MM.1S (cell line): ENCODE measurements around the gene NMNAT3.

Experiments used
- DNase-seq: peaks from one replicate; pipeline ENCODE4 v3.0.0-alpha.2; 2015
- H2AFZ ChIP-seq: fragments of 300-600 bp; sonication (generic); 2 replicates; pipeline ENCODE4 v1.6.0; 2016; ENCODE audit warnings: antibody characterized with exemption, low read length
- H3F3A ChIP-seq: fragments of 300-600 bp; sonication (generic); 2 replicates; pipeline ENCODE4 v1.6.1; 2016; ENCODE audit warnings: mild to moderate bottlenecking, antibody characterized with exemption, low read length, moderate library complexity, mixed read lengths; ENCODE audit not compliant: insufficient read depth
- H3K27ac ChIP-seq: fragments of 300-600 bp; sonication (generic); 2 replicates; pipeline ENCODE4 v1.5.1; 2016; ENCODE audit warnings: mild to moderate bottlenecking, low read length
- H3K27me3 ChIP-seq: fragments of 300-600 bp; sonication (generic); replicated peaks from 2 replicates; pipeline ENCODE4 v1.6.0; 2016; ENCODE audit warnings: low read length; ENCODE audit not compliant: insufficient read depth
- H3K36me3 ChIP-seq: fragments of 300-600 bp; sonication (generic); replicated peaks from 2 replicates; pipeline ENCODE4 v1.6.1; 2016; ENCODE audit warnings: mild to moderate bottlenecking, low read length, mixed read lengths; ENCODE audit not compliant: insufficient read depth
- H3K4me1 ChIP-seq: fragments of 300-600 bp; sonication (generic); 2 replicates; pipeline ENCODE4 v1.6.1; 2016; ENCODE audit warnings: low read length, mixed read lengths
- H3K4me2 ChIP-seq: fragments of 300-600 bp; sonication (generic); 2 replicates; pipeline ENCODE4 v1.6.0; 2016; ENCODE audit warnings: low read depth, low read length
- H3K4me3 ChIP-seq: fragments of 300-600 bp; sonication (generic); 2 replicates; pipeline ENCODE4 v1.5.1; 2016; ENCODE audit warnings: low read length, mixed read lengths
- H3K79me2 ChIP-seq: fragments of 300-600 bp; sonication (generic); 2 replicates; pipeline ENCODE4 v1.6.1; 2016; ENCODE audit warnings: mixed run types, low read length, mixed read lengths
- H3K9ac ChIP-seq: fragments of 300-600 bp; sonication (generic); 2 replicates; pipeline ENCODE4 v1.6.1; 2016; ENCODE audit warnings: low read length, mixed read lengths
- H3K9me2 ChIP-seq: fragments of 300-600 bp; sonication (generic); replicated peaks from 2 replicates; pipeline ENCODE4 v1.6.1; 2016; ENCODE audit warnings: mild to moderate bottlenecking, low read length, mixed read lengths; ENCODE audit not compliant: insufficient read depth
- H3K9me3 ChIP-seq: fragments of 300-600 bp; sonication (generic); replicated peaks from 2 replicates; pipeline ENCODE4 v1.6.1; 2016; ENCODE audit warnings: mild to moderate bottlenecking, low read length, mixed read lengths; ENCODE audit not compliant: insufficient read depth
- H4K20me1 ChIP-seq: fragments of 300-600 bp; sonication (generic); 2 replicates; pipeline ENCODE4 v1.6.1; 2016; ENCODE audit warnings: mild to moderate bottlenecking, low read length, moderate library complexity, mixed read lengths; ENCODE audit not compliant: insufficient read depth
- EZH2 ChIP-seq: fragments of 300-600 bp; sonication (generic); optimal IDR thresholded peaks from 2 replicates; pipeline ENCODE3; 2017; ENCODE audit warnings: low read depth, mild to moderate bottlenecking, antibody characterized with exemption, low read length, mixed read lengths
- EZH2phosphoT487 ChIP-seq: fragments of 300-600 bp; sonication (generic); IDR thresholded peaks from 2 replicates; pipeline ENCODE4 v1.6.1; 2018; ENCODE audit warnings: antibody characterized with exemption, low read length
- TF ChIP-seq, protein P1 (sequence below): fragments of 300-600 bp; sonication (generic); IDR thresholded peaks from 2 replicates; pipeline ENCODE4 v1.5.1; 2016; ENCODE audit warnings: antibody characterized with exemption, low read length, mixed read lengths

NMNAT3 gene

DNA sequence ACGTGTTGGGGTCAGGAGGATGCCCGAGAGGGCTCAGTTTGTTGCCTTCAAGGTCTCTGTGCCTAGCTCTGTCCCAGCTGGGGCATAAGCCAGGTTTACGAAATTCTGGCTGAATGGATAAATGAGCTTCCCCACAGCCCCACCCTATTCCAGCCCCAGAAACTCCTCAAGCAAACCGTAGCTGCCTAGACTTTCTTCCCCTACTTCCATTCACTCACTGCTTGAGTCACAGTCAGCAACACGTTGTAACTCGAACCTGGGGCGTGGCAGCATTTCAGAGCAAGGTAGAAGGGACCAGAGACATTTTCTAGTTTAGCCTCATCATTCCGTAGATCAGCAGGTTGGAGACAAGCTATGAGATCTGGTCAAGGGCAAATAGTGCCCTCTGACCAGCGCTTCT is 24.2 kb downstream of the NMNAT3 start:
- no peak overlapping the region for H3K9ac ChIP-seq
- no peaks in the 10 kb centered on the region for H3K27me3 ChIP-seq
- no peaks in the 10 kb centered on the region for H3K9me2 ChIP-seq
- H3K9me3 ChIP-seq: no peaks in the 10 kb centered on the region
- H3F3A ChIP-seq: no peaks in the 10 kb centered on the region
- no peak overlapping the region for H3K4me2 ChIP-seq
- no peak overlapping the region for H3K4me3 ChIP-seq
- H3K4me1 ChIP-seq: no peaks in the 10 kb centered on the region
- TF ChIP-seq, protein P1, sequence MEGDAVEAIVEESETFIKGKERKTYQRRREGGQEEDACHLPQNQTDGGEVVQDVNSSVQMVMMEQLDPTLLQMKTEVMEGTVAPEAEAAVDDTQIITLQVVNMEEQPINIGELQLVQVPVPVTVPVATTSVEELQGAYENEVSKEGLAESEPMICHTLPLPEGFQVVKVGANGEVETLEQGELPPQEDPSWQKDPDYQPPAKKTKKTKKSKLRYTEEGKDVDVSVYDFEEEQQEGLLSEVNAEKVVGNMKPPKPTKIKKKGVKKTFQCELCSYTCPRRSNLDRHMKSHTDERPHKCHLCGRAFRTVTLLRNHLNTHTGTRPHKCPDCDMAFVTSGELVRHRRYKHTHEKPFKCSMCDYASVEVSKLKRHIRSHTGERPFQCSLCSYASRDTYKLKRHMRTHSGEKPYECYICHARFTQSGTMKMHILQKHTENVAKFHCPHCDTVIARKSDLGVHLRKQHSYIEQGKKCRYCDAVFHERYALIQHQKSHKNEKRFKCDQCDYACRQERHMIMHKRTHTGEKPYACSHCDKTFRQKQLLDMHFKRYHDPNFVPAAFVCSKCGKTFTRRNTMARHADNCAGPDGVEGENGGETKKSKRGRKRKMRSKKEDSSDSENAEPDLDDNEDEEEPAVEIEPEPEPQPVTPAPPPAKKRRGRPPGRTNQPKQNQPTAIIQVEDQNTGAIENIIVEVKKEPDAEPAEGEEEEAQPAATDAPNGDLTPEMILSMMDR: no peak
- TF ChIP-seq EZH2 (no peak), EZH2phosphoT487 (no peak)
- no peaks in the 10 kb centered on the region for H4K20me1 ChIP-seq
- H3K36me3 ChIP-seq: no peaks in the 10 kb centered on the region
- DNase-seq: no peak
- no peaks in the 10 kb centered on the region for H3K79me2 ChIP-seq
- no peak overlapping the region for H2AFZ ChIP-seq
- H3K27ac ChIP-seq: no peak overlapping the region

DNA sequence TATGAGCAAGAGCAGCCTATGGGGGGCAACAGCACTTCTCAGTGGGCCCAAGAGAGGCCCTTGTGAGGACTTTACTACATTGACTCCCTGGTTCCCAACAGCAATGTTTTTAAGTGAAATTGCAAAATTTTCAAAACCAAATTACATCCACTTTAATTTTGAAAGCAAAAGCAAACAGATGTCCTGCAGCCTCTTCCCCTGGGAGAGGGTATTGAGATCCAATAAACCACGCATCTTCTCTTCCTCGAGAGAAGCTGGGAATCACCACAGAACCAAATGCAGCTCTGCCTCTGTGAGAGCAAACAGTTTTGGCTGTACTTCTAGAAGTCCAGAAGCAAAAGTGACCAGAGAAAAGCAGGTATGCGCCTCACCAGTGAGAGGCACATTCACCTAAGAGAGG is 25.2 kb downstream of the NMNAT3 start:
- Histone ChIP-seq H3K4me2 (no peak overlapping the region), H3K4me3 (no peak overlapping the region), H2AFZ (no peak overlapping the region), H3K36me3 (no peaks in the 10 kb centered on the region), H3K4me1 (no peaks in the 10 kb centered on the region), H3K27ac (no peak overlapping the region), H3K9me2 (no peaks in the 10 kb centered on the region), H3F3A (no peaks in the 10 kb centered on the region), H4K20me1 (no peaks in the 10 kb centered on the region), H3K79me2 (no peaks in the 10 kb centered on the region), H3K9ac (no peak overlapping the region), H3K9me3 (no peaks in the 10 kb centered on the region), H3K27me3 (no peaks in the 10 kb centered on the region)
- DNase-seq: no peak
- TF ChIP-seq EZH2phosphoT487: no peak

DNA sequence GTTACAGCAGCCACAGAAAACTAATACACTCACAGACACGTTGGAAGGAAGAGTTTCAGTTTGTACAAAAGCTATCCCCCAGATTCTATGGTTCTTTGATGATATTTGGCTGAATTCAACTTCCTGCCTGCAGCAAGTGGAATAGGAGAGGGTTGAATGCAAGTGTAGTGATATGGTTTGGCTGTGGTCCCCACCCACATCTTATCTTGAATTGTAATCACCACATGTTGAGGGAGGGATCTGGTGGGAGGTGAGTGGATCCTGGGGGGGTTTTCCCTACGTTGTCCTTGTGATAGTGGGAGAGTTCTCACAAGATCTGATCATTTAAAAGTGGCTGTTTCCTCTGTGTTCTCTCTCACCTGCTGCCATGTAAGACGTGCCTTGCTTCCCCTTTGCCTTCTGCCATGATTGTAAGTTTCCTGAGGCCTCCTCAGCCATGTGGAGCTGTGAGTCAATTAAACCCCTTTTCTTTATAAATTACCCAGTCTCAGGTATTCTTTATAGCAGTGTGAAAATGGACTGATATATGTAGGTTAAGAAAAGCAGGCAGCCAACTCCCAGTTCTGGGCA is 29.8 kb downstream of the NMNAT3 start:
- H3K4me2 ChIP-seq: no peak overlapping the region
- H3K4me3 ChIP-seq: no peak overlapping the region
- no peaks in the 10 kb centered on the region for H3K36me3 ChIP-seq
- no peaks in the 10 kb centered on the region for H3F3A ChIP-seq
- H3K9me3 ChIP-seq: no peaks in the 10 kb centered on the region
- H2AFZ ChIP-seq: no peak overlapping the region
- H3K27me3 ChIP-seq: no peaks in the 10 kb centered on the region
- no peak overlapping the region for H3K9ac ChIP-seq
- no peak overlapping the region for H3K27ac ChIP-seq
- DNase-seq: no peak
- H3K9me2 ChIP-seq: no peaks in the 10 kb centered on the region
- H4K20me1 ChIP-seq: no peaks in the 10 kb centered on the region
- H3K79me2 ChIP-seq: no peaks in the 10 kb centered on the region
- TF ChIP-seq EZH2phosphoT487 (no peak), EZH2 (no peak)
- TF ChIP-seq, protein P1: no peak
- no peaks in the 10 kb centered on the region for H3K4me1 ChIP-seq

DNA sequence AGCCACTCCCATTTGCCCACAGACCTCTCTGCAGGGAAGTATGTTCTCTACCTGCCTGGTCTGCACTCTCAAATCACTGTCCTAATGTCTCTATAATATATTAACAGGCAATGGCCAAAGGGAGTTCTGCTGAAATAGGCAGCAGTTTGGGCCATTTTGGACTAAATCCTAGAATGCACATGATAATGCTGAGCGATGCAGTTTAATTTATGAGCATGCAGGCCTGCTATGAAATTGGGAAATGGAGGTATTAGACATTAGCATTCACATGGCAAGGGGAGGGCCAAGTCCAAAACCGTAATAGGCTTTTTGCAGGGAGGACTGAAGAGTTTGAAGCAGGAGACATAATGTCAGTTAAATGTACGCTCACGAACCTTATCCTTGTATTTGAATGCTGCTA is 31.3 kb downstream of the NMNAT3 start:
- Histone ChIP-seq H3F3A (no peaks in the 10 kb centered on the region), H3K9ac (no peak overlapping the region), H3K4me1 (no peaks in the 10 kb centered on the region), H3K4me2 (no peak overlapping the region), H3K9me2 (no peaks in the 10 kb centered on the region), H3K4me3 (no peak overlapping the region), H3K27ac (no peak overlapping the region), H4K20me1 (no peaks in the 10 kb centered on the region), H2AFZ (no peak overlapping the region), H3K27me3 (no peaks in the 10 kb centered on the region), H3K79me2 (no peaks in the 10 kb centered on the region), H3K9me3 (no peaks in the 10 kb centered on the region), H3K36me3 (no peaks in the 10 kb centered on the region)
- no peak for DNase-seq
- TF ChIP-seq EZH2: no peak
